ENCODE data around the gene IDH3G. TPM values are rescaled to one million over a fixed set of nuclear protein-coding genes. Genes with fewer than 3 reads are reported as not detected.

IDH3G gene
- total RNA-seq, 5 donors from 2014 or later (not counting 1 experiment from before 2014, with no cell fraction given): 47.7 to 54.6 (median 51.8) TPM

DNA sequence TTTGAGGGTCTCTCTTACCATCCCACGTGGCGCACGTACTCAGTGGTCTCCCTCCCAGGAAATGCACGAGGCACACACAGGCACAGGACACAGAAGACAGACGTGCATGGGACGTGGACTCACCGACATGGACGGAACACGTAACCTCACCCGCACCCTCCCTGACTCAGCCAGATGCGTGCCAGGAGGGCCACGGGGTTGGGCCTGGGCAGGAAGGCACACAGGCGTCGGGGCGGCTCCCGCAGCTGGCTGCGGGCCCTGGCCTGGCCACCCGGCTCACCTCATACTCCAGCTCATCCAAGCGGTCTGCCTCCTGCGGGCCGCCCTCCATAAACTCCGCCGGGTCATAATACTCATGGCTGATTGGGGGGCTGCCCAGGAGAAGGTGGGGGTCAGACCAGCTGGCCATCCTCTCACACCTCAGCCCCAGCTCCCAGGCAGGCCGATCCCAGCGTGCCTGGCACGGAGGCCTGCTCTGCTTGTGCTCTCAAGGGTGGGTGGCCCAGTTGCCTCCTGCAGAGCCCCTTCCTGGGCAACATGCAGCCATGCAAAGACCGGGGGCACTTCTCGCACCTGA, 12.9 kb upstream of the IDH3G start:
- no peaks in the 10 kb centered on the region for H3K4me1 Mint-ChIP-seq
- Histone ChIP-seq H3K4me1 (ENCODE audit: control insufficient read depth in 1 of 2, extremely low read depth in 1 of 2, insufficient read depth in 2 of 2, low read length in 2 of 2) (no peaks in the 10 kb centered on the region), H3K36me3 (ENCODE audit: control insufficient read depth in 2 of 2, extremely low read depth in 1 of 2, insufficient read depth in 1 of 2, low read length in 1 of 2) (no peaks in the 10 kb centered on the region), H3K4me3 (ENCODE audit: control insufficient read depth in 1 of 2, extremely low read depth in 1 of 2, low read length in 1 of 2) (no peak overlapping the region), H3K27ac (ENCODE audit: low read length) (no peak overlapping the region), H3K9me3 (no peaks in the 10 kb centered on the region), H3K27me3 (replicated peaks in 1 of 2; ENCODE audit: control insufficient read depth in 2 of 2, extremely low read depth in 1 of 2, insufficient read depth in 2 of 2, low read length in 1 of 2) (no peaks in the 10 kb centered on the region)
- 97% methylated on average over 10 of the region's 28 CpGs for WGBS (ENCODE audit: insufficient coverage)
- H3K27ac Mint-ChIP-seq: no peak overlapping the region
- CTCF ChIA-PET: interaction anchor here in 1 of 2 donors (1.0 kb wide), 1 partner anchor 13 kb away, joined by 3 read pairs; no protein-coding TSS in a partner anchor
- POLR2A ChIA-PET: no interaction called here
- peaks cover 0 to 11% of the 10 kb centered on the region in 2 donors for H3K27me3 Mint-ChIP-seq
- no peak overlapping the region for H3K4me3 Mint-ChIP-seq
- H3K9me3 Mint-ChIP-seq: no peaks in the 10 kb centered on the region
- no peaks in the 10 kb centered on the region for H3K36me3 Mint-ChIP-seq
- DNase-seq (no peak), ATAC-seq (replicated peaks in 1 of 4) (no peak)

- H3K9me3 ChIP-seq: no peaks in the 10 kb centered on the region
- ATAC-seq (replicated peaks in 1 of 4): no peak
- POLR2A ChIA-PET: no interaction called here
- Mint-ChIP-seq H3K9me3 (no peaks in the 10 kb centered on the region), H3K27me3 (peaks cover 0 to 3% of the 10 kb centered on the region in 2 donors), H3K27ac (no peak overlapping the region), H3K4me1 (no peaks in the 10 kb centered on the region), H3K4me3 (no peak overlapping the region), H3K36me3 (no peaks in the 10 kb centered on the region)
- DNase-seq: no peak
- no peaks in the 10 kb centered on the region for H3K4me1 ChIP-seq (ENCODE audit: control insufficient read depth in 1 of 2, extremely low read depth in 1 of 2, insufficient read depth in 2 of 2, low read length in 2 of 2)
- no peak overlapping the region for H3K4me3 ChIP-seq (ENCODE audit: control insufficient read depth in 1 of 2, extremely low read depth in 1 of 2, low read length in 1 of 2)
- no peaks in the 10 kb centered on the region for H3K27me3 ChIP-seq (replicated peaks in 1 of 2; ENCODE audit: control insufficient read depth in 2 of 2, extremely low read depth in 1 of 2, insufficient read depth in 2 of 2, low read length in 1 of 2)
- no peaks in the 10 kb centered on the region for H3K36me3 ChIP-seq (ENCODE audit: control insufficient read depth in 2 of 2, extremely low read depth in 1 of 2, insufficient read depth in 1 of 2, low read length in 1 of 2)
- CTCF ChIA-PET: no interaction called here
- 93% methylated on average over 10 of the region's 13 CpGs for WGBS (ENCODE audit: insufficient coverage)
- H3K27ac ChIP-seq (ENCODE audit: low read length): no peak overlapping the region
These were observed 11.3 kb upstream of the IDH3G start for GRCh38 chrX:153805436-153805835.

GRCh38 chrX:153804621-153805020, 10.4 kb upstream of the IDH3G start:
- POLR2A ChIA-PET: no interaction called here

GRCh38 chrX:153804100-153804595, 10.0 kb upstream of the IDH3G start:
- Mint-ChIP-seq H3K4me3 (no peak overlapping the region), H3K36me3 (no peaks in the 10 kb centered on the region), H3K27ac (no peak overlapping the region), H3K9me3 (no peaks in the 10 kb centered on the region), H3K27me3 (no peaks in the 10 kb centered on the region), H3K4me1 (no peaks in the 10 kb centered on the region)
- ChIA-PET CTCF (no interaction called here), POLR2A (no interaction called here)
- ATAC-seq (replicated peaks in 1 of 4) (no peak), DNase-seq (no peak)
- Histone ChIP-seq H3K27me3 (replicated peaks in 1 of 2; ENCODE audit: control insufficient read depth in 2 of 2, extremely low read depth in 1 of 2, insufficient read depth in 2 of 2, low read length in 1 of 2) (no peaks in the 10 kb centered on the region), H3K4me3 (ENCODE audit: control insufficient read depth in 1 of 2, extremely low read depth in 1 of 2, low read length in 1 of 2) (no peak overlapping the region), H3K4me1 (ENCODE audit: control insufficient read depth in 1 of 2, extremely low read depth in 1 of 2, insufficient read depth in 2 of 2, low read length in 2 of 2) (no peaks in the 10 kb centered on the region), H3K27ac (ENCODE audit: low read length) (no peak overlapping the region), H3K9me3 (no peaks in the 10 kb centered on the region), H3K36me3 (ENCODE audit: control insufficient read depth in 2 of 2, extremely low read depth in 1 of 2, insufficient read depth in 1 of 2, low read length in 1 of 2) (peaks cover 0 to 2% of the 10 kb centered on the region in 2 donors)
- 98% methylated on average over 15 of the region's 34 CpGs for WGBS (ENCODE audit: insufficient coverage)

More at GRCh38 chrX:153804621-153805020, 10.4 kb upstream of the IDH3G start:
- no peaks in the 10 kb centered on the region for H3K36me3 ChIP-seq (ENCODE audit: control insufficient read depth in 2 of 2, extremely low read depth in 1 of 2, insufficient read depth in 1 of 2, low read length in 1 of 2)
- CTCF ChIA-PET: no interaction called here
- H3K9me3 ChIP-seq: no peaks in the 10 kb centered on the region
- H3K27ac Mint-ChIP-seq: no peak overlapping the region
- no peaks in the 10 kb centered on the region for H3K36me3 Mint-ChIP-seq
- no peaks in the 10 kb centered on the region for H3K9me3 Mint-ChIP-seq
- H3K27ac ChIP-seq (ENCODE audit: low read length): no peak overlapping the region
- H3K4me1 Mint-ChIP-seq: no peaks in the 10 kb centered on the region
- ATAC-seq (replicated peaks in 1 of 4): no peak
- H3K4me3 Mint-ChIP-seq: no peak overlapping the region
- H3K27me3 Mint-ChIP-seq: no peaks in the 10 kb centered on the region
- H3K4me1 ChIP-seq (ENCODE audit: control insufficient read depth in 1 of 2, extremely low read depth in 1 of 2, insufficient read depth in 2 of 2, low read length in 2 of 2): no peaks in the 10 kb centered on the region
- no peaks in the 10 kb centered on the region for H3K27me3 ChIP-seq (replicated peaks in 1 of 2; ENCODE audit: control insufficient read depth in 2 of 2, extremely low read depth in 1 of 2, insufficient read depth in 2 of 2, low read length in 1 of 2)
- whole genome bisulfite sequencing (ENCODE audit: insufficient coverage): 91% methylated on average over 8 of the region's 25 CpGs
- DNase-seq: no peak
- no peak overlapping the region for H3K4me3 ChIP-seq (ENCODE audit: control insufficient read depth in 1 of 2, extremely low read depth in 1 of 2, low read length in 1 of 2)

DNA sequence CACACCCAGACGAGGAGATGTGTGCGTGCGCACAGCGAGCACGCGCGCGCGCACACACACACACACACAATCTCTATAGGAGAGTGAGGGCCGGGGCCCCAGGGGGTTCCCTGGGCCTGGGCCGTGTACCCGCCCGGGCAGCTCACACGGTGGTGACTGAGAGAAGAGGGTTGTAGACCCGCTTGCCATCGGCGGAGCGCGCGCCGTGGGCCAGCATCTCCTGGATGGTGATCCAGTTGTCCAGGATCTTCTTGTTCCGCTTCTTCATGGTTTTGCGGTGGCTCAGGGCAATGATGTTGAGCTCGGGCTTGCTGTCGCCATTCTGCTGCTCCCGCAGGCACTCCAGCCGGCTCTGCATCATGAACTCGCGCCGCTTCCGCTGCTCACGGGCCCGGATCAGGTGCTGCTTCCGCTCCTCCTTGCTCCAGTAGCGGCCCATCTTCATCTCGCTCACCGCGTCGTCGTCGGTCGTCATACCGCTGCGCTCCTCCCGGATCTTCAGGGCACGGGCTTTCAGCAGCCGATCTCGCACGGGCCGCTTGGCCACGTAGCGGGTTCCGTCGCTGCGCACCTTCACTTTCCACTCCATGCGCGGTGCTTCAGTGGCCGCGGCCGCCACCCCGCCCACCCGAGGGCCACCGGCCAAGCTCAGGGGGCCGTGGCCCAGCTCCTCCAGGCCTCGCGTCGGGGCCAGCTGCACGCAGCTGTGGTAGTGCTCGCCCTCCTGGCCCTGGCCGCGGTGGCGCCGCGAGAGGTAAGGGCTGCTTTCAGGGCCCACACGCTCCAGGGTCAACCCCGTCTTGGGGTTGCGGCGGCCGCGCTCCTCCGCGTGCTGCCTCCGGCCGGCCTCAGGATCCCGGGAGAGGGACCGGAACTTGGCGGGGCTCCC, 9.3 kb upstream of the IDH3G start:
- CTCF ChIA-PET: no interaction called here
- ATAC-seq (replicated peaks in 1 of 4) (no peak), DNase-seq (no peak)
- Histone ChIP-seq H3K27ac (ENCODE audit: low read length) (no peak overlapping the region), H3K27me3 (replicated peaks in 1 of 2; ENCODE audit: control insufficient read depth in 2 of 2, extremely low read depth in 1 of 2, insufficient read depth in 2 of 2, low read length in 1 of 2) (no peaks in the 10 kb centered on the region), H3K36me3 (ENCODE audit: control insufficient read depth in 2 of 2, extremely low read depth in 1 of 2, insufficient read depth in 1 of 2, low read length in 1 of 2) (peaks cover 0 to 2% of the 10 kb centered on the region in 2 donors), H3K9me3 (no peaks in the 10 kb centered on the region), H3K4me1 (ENCODE audit: control insufficient read depth in 1 of 2, extremely low read depth in 1 of 2, insufficient read depth in 2 of 2, low read length in 2 of 2) (no peaks in the 10 kb centered on the region), H3K4me3 (ENCODE audit: control insufficient read depth in 1 of 2, extremely low read depth in 1 of 2, low read length in 1 of 2) (no peak overlapping the region)
- WGBS (ENCODE audit: insufficient coverage): 97% methylated on average over 49 of the region's 87 CpGs
- Mint-ChIP-seq H3K4me1 (no peaks in the 10 kb centered on the region), H3K36me3 (no peaks in the 10 kb centered on the region), H3K27ac (no peak overlapping the region), H3K9me3 (no peaks in the 10 kb centered on the region), H3K27me3 (no peaks in the 10 kb centered on the region), H3K4me3 (no peak overlapping the region)
- POLR2A ChIA-PET: no interaction called here

- Mint-ChIP-seq H3K36me3 (no peaks in the 10 kb centered on the region), H3K27ac (no peak overlapping the region), H3K27me3 (no peaks in the 10 kb centered on the region), H3K4me3 (no peak overlapping the region), H3K9me3 (no peaks in the 10 kb centered on the region), H3K4me1 (peaks cover 0 to 1% (median 0%) of the 10 kb centered on the region in 3 donors)
- no peak overlapping the region for H3K4me3 ChIP-seq (ENCODE audit: control insufficient read depth in 1 of 2, extremely low read depth in 1 of 2, low read length in 1 of 2)
- ATAC-seq (replicated peaks in 1 of 4) (no peak), DNase-seq (no peak)
- CTCF ChIA-PET: no interaction called here
- H3K9me3 ChIP-seq: no peaks in the 10 kb centered on the region
- 49% methylated on average over 4 of the region's 14 CpGs for WGBS (ENCODE audit: insufficient coverage)
- no peak overlapping the region for H3K27ac ChIP-seq (ENCODE audit: low read length)
- peaks cover 0 to 1% of the 10 kb centered on the region in 2 experiments for H3K4me1 ChIP-seq (ENCODE audit: control insufficient read depth in 1 of 2, extremely low read depth in 1 of 2, insufficient read depth in 2 of 2, low read length in 2 of 2)
- no peaks in the 10 kb centered on the region for H3K27me3 ChIP-seq (replicated peaks in 1 of 2; ENCODE audit: control insufficient read depth in 2 of 2, extremely low read depth in 1 of 2, insufficient read depth in 2 of 2, low read length in 1 of 2)
- POLR2A ChIA-PET: no interaction called here
- H3K36me3 ChIP-seq (ENCODE audit: control insufficient read depth in 2 of 2, extremely low read depth in 1 of 2, insufficient read depth in 1 of 2, low read length in 1 of 2): peaks cover 0 to 2% of the 10 kb centered on the region in 2 donors
These were observed 8.4 kb upstream of the IDH3G start for GRCh38 chrX:153802513-153803045.

All from T-cell (primary cell).